Right renal cortex interstitium (tissue), 3 donors: Measurements from ENCODE around the gene STXBP6. TPM values are rescaled to one million over a fixed set of nuclear protein-coding genes. Genes with fewer than 3 reads are reported as not detected.

Experiments used
- DNase-seq, 3 donors: peaks; one replicate each; pipeline ENCODE4 v3.0.0-alpha.2; 2013; ENCODE audit warnings: low read depth in 3 of 3, low spot score in 2 of 3
- polyA plus RNA-seq, 3 donors: library from polyadenylated mRNA; unstranded; fragments of 120-200 nt; gene quantifications; one replicate each; pipeline ENCODE4 v1.2.1, GENCODE V29; 2013; ENCODE audit not compliant: insufficient read length in 3 of 3

Gene STXBP6
- polyA plus RNA-seq, 3 donors, result 8.8 to 9.4 (median 9.2) TPM

- DNase-seq, result no peak
These were observed 183.8 kb downstream of the STXBP6 start for GRCh38 chr14:24866067-24866639.

- peak in 1 of 3 donors; percentile 23 for DNase-seq
These were observed 185.8 kb downstream of the STXBP6 start for GRCh38 chr14:24863968-24864684.

- DNase-seq, result no peak
These were observed 188.8 kb downstream of the STXBP6 start for GRCh38 chr14:24861083-24861630.

- DNase-seq, result no peak
These were observed 190.4 kb downstream of the STXBP6 start for GRCh38 chr14:24859559-24859958.

- DNase-seq, result no peak
These were observed 191.3 kb downstream of the STXBP6 start for GRCh38 chr14:24858684-24859083.

GRCh38 chr14:24858052-24858451 lies 191.9 kb downstream of the STXBP6 start:
- DNase-seq, result no peak

- no peak for DNase-seq
These were observed 192.7 kb downstream of the STXBP6 start for GRCh38 chr14:24857277-24857676.

- DNase-seq, result no peak
These were observed 196.5 kb downstream of the STXBP6 start for GRCh38 chr14:24853446-24853845.

- no peak for DNase-seq
These were observed 197.5 kb downstream of the STXBP6 start for GRCh38 chr14:24852312-24853060.

- no peak for DNase-seq
These were observed 198.1 kb downstream of the STXBP6 start for GRCh38 chr14:24851837-24852236.

- DNase-seq, result no peak
These were observed 198.5 kb downstream of the STXBP6 start for GRCh38 chr14:24851406-24851805.

- DNase-seq, result no peak
These were observed 199.9 kb downstream of the STXBP6 start for GRCh38 chr14:24850072-24850471.

- DNase-seq, result no peak
These were observed 200.5 kb downstream of the STXBP6 start for GRCh38 chr14:24849471-24849870.

GRCh38 chr14:24848102-24848790 lies 201.7 kb downstream of the STXBP6 start:
- DNase-seq, result no peak

- DNase-seq, result no peak
These were observed 202.3 kb downstream of the STXBP6 start for GRCh38 chr14:24847568-24848095.

GRCh38 chr14:24846261-24846660 lies 203.7 kb downstream of the STXBP6 start:
- no peak for DNase-seq

- DNase-seq, result no peak
These were observed 204.1 kb downstream of the STXBP6 start for GRCh38 chr14:24845851-24846250.

- DNase-seq, result no peak
These were observed 205.9 kb downstream of the STXBP6 start for GRCh38 chr14:24844011-24844410.

- no peak for DNase-seq
These were observed 206.5 kb downstream of the STXBP6 start for GRCh38 chr14:24843494-24843893.

- no peak for DNase-seq
These were observed 209.6 kb downstream of the STXBP6 start for GRCh38 chr14:24840204-24840893.
